Ascending aorta (tissue), 2 donors: ENCODE data around the gene HNRNPC. TPM values are rescaled to one million over a fixed set of nuclear protein-coding genes. Genes with fewer than 3 reads are reported as not detected.
"Not testable (repeated sequence)": the region's sequence is repeated elsewhere in the genome, so short reads cannot be mapped to it uniquely, and the experiment has no call there.

ENCODE experiments used
- DNase-seq, 2 donors: peaks; one replicate each; pipeline ENCODE4 v3.0.0-alpha.2; 2019; ENCODE audit warnings: low spot score in 2 of 2
- H3K27ac ChIP-seq, 2 donors: fragments of 200-600 bp; sonication (generic); one replicate each; pipeline ENCODE4 v1.5.1; 2016 to 2017; ENCODE audit warnings: mild to moderate bottlenecking in 1 of 2
- H3K27me3 ChIP-seq: fragments of 200-600 bp; sonication (generic); one replicate; pipeline ENCODE4 v1.5.1; 2017
- H3K36me3 ChIP-seq, 2 donors: fragments of 200-600 bp; sonication (generic); one replicate each; pipeline ENCODE4 v1.5.1; 2016
- H3K4me1 ChIP-seq, 2 donors: fragments of 200-600 bp; sonication (generic); one replicate each; pipeline ENCODE4 v1.5.1; 2016 to 2017; ENCODE audit warnings: mild to moderate bottlenecking in 1 of 2
- H3K4me3 ChIP-seq, 2 donors: fragments of 200-600 bp; sonication (generic); one replicate each; pipeline ENCODE4 v1.5.1; 2016 to 2017; ENCODE audit warnings: mild to moderate bottlenecking in 1 of 2
- H3K9me3 ChIP-seq, 2 donors: fragments of 200-600 bp; sonication (generic); one replicate each; pipeline ENCODE4 v1.5.1; 2016
- intact Hi-C: fragments of 100-400 bp; cut with DNase I; formaldehyde crosslinking; loops from one replicate; pipeline ENCODE4 v1.15.1; 2023
- total RNA-seq: library from RNA; depleted of rRNA; stranded (reverse); fragments of >200 nt; gene quantifications from one replicate; pipeline ENCODE4 v1.1.0, GENCODE V29; 2016
- TF ChIP-seq, protein P1 (sequence below), 3 experiments: fragments of 200-600 bp in 2 of 3; fragments of 450-650 bp in 1 of 3; sonication (generic) in 2 of 3; IDR thresholded peaks; one replicate each; pipeline ENCODE4 v1.5.1; 2016 to 2019; ENCODE audit warnings: antibody characterized with exemption in 3 of 3, mild to moderate bottlenecking in 1 of 3, moderate library complexity in 1 of 3

The HNRNPC gene
- total RNA-seq, 1 donor from 2014 or later, result 303 TPM

DNA sequence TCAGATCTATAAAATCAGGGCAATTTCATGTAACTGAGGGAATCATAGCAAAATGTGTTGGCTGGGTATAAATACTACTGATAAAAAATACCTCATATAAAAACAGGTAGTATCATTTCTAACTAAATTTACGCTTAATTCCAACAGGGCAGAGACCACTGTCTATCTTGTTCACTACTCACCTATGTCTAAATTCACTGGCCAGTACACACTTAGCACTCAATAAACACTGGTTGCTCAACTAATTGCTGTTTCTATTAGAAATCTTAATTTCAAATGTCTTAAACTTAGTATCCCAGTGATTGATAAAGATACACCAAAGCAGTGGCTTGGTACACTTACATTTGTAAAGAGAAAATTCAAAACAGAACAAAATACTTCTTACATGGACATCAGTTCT is 55.6 kb downstream of the HNRNPC start:
- H3K36me3 ChIP-seq, result peaks cover 38 to 65% of the 10 kb centered on the region in 2 donors
- intact Hi-C loops, result no loop called here

DNA sequence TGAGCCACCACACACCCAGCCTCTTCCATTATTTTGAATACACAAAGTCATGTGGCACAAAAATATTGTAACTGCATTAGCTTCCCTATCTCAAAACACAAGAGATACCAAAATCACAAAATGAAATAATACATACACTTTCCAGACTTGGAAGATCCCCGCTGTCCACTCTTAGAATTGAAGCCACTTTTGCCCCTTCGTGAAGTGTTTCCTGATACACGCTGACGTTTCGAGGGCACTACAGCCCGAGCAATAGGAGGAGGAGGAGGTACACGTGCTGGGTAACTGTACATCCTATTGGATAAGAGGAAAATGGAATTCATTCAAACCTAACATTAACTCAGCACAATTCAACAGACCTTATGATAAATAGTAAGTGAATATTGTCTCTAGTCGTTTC is 56.4 kb downstream of the HNRNPC start:
- H3K27ac ChIP-seq, H3K4me3 ChIP-seq, H3K27me3 ChIP-seq, H3K4me1 ChIP-seq, intact Hi-C loops, DNase-seq, H3K9me3 ChIP-seq: not testable (repeated sequence)
- peaks cover 38 to 73% of the 10 kb centered on the region in 2 donors for H3K36me3 ChIP-seq

More for the DNA sequence above, 55.6 kb downstream of the HNRNPC start:
- H3K4me3 ChIP-seq, result no peak overlapping the region
- no peak overlapping the region for H3K27ac ChIP-seq
- H3K4me1 ChIP-seq, result peaks cover 0 to 9% of the 10 kb centered on the region in 2 donors
- TF ChIP-seq, protein P1, sequence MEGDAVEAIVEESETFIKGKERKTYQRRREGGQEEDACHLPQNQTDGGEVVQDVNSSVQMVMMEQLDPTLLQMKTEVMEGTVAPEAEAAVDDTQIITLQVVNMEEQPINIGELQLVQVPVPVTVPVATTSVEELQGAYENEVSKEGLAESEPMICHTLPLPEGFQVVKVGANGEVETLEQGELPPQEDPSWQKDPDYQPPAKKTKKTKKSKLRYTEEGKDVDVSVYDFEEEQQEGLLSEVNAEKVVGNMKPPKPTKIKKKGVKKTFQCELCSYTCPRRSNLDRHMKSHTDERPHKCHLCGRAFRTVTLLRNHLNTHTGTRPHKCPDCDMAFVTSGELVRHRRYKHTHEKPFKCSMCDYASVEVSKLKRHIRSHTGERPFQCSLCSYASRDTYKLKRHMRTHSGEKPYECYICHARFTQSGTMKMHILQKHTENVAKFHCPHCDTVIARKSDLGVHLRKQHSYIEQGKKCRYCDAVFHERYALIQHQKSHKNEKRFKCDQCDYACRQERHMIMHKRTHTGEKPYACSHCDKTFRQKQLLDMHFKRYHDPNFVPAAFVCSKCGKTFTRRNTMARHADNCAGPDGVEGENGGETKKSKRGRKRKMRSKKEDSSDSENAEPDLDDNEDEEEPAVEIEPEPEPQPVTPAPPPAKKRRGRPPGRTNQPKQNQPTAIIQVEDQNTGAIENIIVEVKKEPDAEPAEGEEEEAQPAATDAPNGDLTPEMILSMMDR (IDR thresholded peaks at IDR 0.05), result no peak
- DNase-seq, result no peak
- H3K9me3 ChIP-seq, result no peaks in the 10 kb centered on the region
- H3K27me3 ChIP-seq, result no peaks in the 10 kb centered on the region

DNA sequence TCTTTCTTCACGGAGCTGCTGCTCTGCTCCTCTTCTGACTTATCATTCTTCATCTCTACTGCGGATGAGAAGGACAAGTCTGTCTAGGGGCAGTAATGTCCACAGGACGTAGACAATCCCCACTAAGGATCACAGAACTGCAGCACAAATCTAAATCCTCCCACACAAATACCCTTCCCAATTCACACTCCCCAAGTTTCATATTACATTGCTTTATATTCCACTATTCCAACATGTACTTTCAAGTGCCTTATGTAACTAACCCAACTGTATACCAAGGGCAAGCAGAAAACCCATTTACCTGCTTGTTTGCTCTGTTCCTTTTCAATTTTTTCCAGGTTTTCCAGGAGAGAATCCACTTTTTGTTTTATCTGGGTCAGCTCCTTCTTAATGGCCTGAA is 57.7 kb downstream of the HNRNPC start:
- intact Hi-C loops, result no loop called here
- no peak overlapping the region for H3K4me3 ChIP-seq
- DNase-seq, result no peak
- TF ChIP-seq, protein P1 (IDR thresholded peaks at IDR 0.05), result no peak
- H3K9me3 ChIP-seq, result no peaks in the 10 kb centered on the region
- no peaks in the 10 kb centered on the region for H3K27me3 ChIP-seq
- peaks cover 43 to 84% of the 10 kb centered on the region in 2 donors for H3K36me3 ChIP-seq
- H3K27ac ChIP-seq, result no peak overlapping the region
- peaks cover 0 to 2% of the 10 kb centered on the region in 2 donors for H3K4me1 ChIP-seq

DNA sequence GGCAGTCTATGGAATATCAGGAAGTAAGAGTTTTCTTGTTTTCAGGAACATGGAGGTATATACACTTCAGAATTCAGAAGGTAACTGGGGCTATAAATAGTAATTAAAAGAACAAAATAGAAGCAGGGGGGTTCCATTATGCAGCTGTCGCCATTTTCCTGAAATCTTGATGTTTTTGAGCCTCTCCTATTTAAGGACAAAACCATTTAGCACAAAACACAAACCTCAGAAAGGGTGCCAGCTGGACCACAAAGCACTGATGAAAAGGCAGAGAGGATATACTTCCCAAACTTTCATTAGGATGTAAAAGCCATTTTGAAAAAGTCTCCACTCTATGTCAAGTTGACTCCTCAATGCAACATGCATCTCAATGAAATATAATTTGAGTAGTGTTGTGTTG is 59.2 kb downstream of the HNRNPC start:
- TF ChIP-seq, protein P1 (IDR thresholded peaks at IDR 0.05), result no peak
- no peaks in the 10 kb centered on the region for H3K9me3 ChIP-seq
- no peak overlapping the region for H3K4me3 ChIP-seq
- H3K27me3 ChIP-seq, result no peaks in the 10 kb centered on the region
- intact Hi-C loops, result no loop called here
- H3K36me3 ChIP-seq, result peaks cover 37 to 71% of the 10 kb centered on the region in 2 donors
- no peak for DNase-seq
- H3K4me1 ChIP-seq, result peaks cover 0 to 2% of the 10 kb centered on the region in 2 donors
- no peak overlapping the region for H3K27ac ChIP-seq

DNA sequence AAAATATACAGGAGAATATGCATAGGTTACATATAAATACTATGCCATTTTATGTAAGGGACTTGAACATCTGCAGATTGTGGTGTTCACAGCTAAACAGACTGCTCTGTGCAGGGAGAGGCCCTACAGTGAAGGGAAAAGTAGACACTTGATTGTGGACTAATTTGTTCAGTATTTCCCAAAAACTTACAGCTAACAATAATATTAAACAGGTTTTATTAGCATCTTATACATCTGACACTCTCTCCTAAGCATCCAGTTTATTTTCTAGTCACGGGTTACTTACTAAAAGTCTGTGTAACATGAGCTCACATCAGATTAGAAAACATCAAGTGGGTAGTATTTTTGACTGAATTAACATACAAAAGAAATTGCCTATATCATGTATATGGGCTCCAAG is 60.1 kb downstream of the HNRNPC start:
- H3K27me3 ChIP-seq, result no peaks in the 10 kb centered on the region
- TF ChIP-seq, protein P1 (IDR thresholded peaks at IDR 0.05), result no peak
- H3K27ac ChIP-seq, result no peak overlapping the region
- H3K4me1 ChIP-seq, result peaks cover 0 to 2% of the 10 kb centered on the region in 2 donors
- no peak overlapping the region for H3K4me3 ChIP-seq
- no peak for DNase-seq
- H3K9me3 ChIP-seq, result no peaks in the 10 kb centered on the region
- intact Hi-C loops, result no loop called here
- H3K36me3 ChIP-seq, result peaks cover 36 to 64% of the 10 kb centered on the region in 2 donors

DNA sequence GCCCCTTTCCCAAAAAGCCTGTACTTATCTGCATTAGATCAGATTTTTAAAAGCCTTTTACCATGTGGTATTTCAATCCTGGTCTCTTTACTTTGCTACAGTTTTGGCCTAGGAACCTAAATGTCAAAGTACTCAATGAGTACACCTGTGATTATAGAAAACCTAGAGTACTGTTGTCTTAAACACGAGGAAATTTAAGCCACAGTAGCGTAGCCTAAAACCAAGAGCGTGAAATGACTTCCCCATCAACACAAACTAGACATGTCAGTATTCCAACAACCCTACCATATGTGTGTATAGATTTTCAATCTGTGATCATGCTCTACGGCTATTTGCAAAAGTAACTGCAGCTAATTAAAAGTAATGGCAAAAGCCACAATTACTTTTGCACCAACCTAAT is 60.7 kb downstream of the HNRNPC start:
- intact Hi-C loops, result no loop called here

More for the DNA sequence above, 60.7 kb downstream of the HNRNPC start:
- H3K36me3 ChIP-seq, result peaks cover 36 to 61% of the 10 kb centered on the region in 2 donors
- no peaks in the 10 kb centered on the region for H3K4me1 ChIP-seq
- no peaks in the 10 kb centered on the region for H3K27me3 ChIP-seq
- TF ChIP-seq, protein P1 (IDR thresholded peaks at IDR 0.05), result no peak
- no peak overlapping the region for H3K27ac ChIP-seq
- no peaks in the 10 kb centered on the region for H3K9me3 ChIP-seq
- H3K4me3 ChIP-seq, result no peak overlapping the region
- DNase-seq, result no peak
